HL-60 (cell line): Measurements from ENCODE around the gene SEZ6.

Source experiments
- DNase-seq, 2 experiments: peaks; one replicate each; pipeline ENCODE4 v3.0.0-alpha.2; 2010 to 2020; ENCODE audit warnings: low read depth in 1 of 2, low spot score in 1 of 2
- H3K27ac ChIP-seq: fragments of 250-450 bp; sonication (Bioruptor Pico); replicated peaks from 2 replicates; pipeline ENCODE4 v1.5.1; 2020; ENCODE audit warnings: mild to moderate bottlenecking, moderate library complexity
- H3K27me3 ChIP-seq: fragments of 250-450 bp; sonication (Bioruptor Pico); 2 replicates; pipeline ENCODE4 v1.5.1; 2021; ENCODE audit warnings: mild to moderate bottlenecking, moderate library complexity; ENCODE audit not compliant: insufficient read depth, poor library complexity, severe bottlenecking
- H3K4me3 ChIP-seq: replicated peaks from 2 replicates; pipeline ENCODE4 v1.5.1; 2011; ENCODE audit warnings: mild to moderate bottlenecking, control low read depth, low read length; ENCODE audit not compliant: insufficient read depth
- GABPA ChIP-seq: IDR thresholded peaks from 2 replicates; pipeline ENCODE4 v1.6.1; 2012; ENCODE audit warnings: low read depth
- POLR2AphosphoS5 ChIP-seq: IDR thresholded peaks from 2 replicates; pipeline ENCODE4 v1.6.1; 2012; ENCODE audit warnings: low read depth
- SPI1 ChIP-seq: IDR thresholded peaks from 2 replicates; pipeline ENCODE4 v1.6.1; 2012; ENCODE audit warnings: low read depth, mild to moderate bottlenecking, borderline replicate concordance
- TF ChIP-seq, protein P1 (sequence below): IDR thresholded peaks from one replicate; pipeline ENCODE4 v1.5.1; 2011; ENCODE audit warnings: low read length, control low read depth, inconsistent platforms; ENCODE audit not compliant: insufficient read depth
- TF ChIP-seq, protein P2 (sequence below): IDR thresholded peaks from 2 replicates; pipeline ENCODE4 v1.6.1; 2012; ENCODE audit warnings: low read depth; ENCODE audit not compliant: insufficient replicate concordance

Gene SEZ6

DNA sequence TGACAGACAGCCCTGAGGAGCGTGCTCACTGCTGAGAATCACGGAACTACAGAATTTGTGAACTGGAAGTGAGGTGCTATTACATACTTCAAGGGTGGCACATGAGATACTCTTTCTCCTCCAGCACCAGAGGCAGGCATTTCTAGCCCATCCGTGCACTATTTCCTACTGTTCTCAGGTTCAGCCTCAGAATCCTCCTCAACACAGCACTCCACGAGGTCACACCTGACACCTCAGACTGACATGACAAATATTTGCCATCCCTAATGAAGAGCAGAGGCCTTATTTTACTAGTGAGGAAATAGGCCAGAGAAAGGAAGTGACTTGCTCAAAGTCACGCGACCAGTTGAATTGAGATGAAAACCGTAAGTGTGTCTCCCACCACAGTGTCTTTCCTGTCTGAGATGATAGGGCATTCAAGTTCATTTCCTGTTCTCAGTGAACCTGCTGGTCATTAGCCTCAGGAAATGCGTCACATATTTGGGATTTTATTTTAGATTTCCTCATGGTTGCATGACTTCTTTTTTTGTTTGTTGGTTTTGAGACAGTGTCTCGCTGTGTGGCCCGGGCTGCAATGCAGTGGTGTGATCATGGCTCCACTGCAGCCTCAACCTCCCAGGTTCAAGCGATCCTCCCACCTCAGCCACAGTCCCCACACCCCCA, 23.6 kb downstream of the SEZ6 start:
- Histone ChIP-seq H3K4me3 (no peak overlapping the region), H3K27me3 (no peaks in the 10 kb centered on the region), H3K27ac (peak overlapping the region; percentile 61)
- TF ChIP-seq, protein P1, sequence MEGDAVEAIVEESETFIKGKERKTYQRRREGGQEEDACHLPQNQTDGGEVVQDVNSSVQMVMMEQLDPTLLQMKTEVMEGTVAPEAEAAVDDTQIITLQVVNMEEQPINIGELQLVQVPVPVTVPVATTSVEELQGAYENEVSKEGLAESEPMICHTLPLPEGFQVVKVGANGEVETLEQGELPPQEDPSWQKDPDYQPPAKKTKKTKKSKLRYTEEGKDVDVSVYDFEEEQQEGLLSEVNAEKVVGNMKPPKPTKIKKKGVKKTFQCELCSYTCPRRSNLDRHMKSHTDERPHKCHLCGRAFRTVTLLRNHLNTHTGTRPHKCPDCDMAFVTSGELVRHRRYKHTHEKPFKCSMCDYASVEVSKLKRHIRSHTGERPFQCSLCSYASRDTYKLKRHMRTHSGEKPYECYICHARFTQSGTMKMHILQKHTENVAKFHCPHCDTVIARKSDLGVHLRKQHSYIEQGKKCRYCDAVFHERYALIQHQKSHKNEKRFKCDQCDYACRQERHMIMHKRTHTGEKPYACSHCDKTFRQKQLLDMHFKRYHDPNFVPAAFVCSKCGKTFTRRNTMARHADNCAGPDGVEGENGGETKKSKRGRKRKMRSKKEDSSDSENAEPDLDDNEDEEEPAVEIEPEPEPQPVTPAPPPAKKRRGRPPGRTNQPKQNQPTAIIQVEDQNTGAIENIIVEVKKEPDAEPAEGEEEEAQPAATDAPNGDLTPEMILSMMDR, result no peak
- TF ChIP-seq GABPA (peak; percentile 66; the same call in 1 of the 2 replicates), POLR2AphosphoS5 (peak; percentile 47; the same call in 1 of the 2 replicates), SPI1 (peak; percentile 88)
- TF ChIP-seq, protein P2, sequence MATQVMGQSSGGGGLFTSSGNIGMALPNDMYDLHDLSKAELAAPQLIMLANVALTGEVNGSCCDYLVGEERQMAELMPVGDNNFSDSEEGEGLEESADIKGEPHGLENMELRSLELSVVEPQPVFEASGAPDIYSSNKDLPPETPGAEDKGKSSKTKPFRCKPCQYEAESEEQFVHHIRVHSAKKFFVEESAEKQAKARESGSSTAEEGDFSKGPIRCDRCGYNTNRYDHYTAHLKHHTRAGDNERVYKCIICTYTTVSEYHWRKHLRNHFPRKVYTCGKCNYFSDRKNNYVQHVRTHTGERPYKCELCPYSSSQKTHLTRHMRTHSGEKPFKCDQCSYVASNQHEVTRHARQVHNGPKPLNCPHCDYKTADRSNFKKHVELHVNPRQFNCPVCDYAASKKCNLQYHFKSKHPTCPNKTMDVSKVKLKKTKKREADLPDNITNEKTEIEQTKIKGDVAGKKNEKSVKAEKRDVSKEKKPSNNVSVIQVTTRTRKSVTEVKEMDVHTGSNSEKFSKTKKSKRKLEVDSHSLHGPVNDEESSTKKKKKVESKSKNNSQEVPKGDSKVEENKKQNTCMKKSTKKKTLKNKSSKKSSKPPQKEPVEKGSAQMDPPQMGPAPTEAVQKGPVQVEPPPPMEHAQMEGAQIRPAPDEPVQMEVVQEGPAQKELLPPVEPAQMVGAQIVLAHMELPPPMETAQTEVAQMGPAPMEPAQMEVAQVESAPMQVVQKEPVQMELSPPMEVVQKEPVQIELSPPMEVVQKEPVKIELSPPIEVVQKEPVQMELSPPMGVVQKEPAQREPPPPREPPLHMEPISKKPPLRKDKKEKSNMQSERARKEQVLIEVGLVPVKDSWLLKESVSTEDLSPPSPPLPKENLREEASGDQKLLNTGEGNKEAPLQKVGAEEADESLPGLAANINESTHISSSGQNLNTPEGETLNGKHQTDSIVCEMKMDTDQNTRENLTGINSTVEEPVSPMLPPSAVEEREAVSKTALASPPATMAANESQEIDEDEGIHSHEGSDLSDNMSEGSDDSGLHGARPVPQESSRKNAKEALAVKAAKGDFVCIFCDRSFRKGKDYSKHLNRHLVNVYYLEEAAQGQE, result no peak
- DNase-seq, result peak; percentile 66 to 84

DNA sequence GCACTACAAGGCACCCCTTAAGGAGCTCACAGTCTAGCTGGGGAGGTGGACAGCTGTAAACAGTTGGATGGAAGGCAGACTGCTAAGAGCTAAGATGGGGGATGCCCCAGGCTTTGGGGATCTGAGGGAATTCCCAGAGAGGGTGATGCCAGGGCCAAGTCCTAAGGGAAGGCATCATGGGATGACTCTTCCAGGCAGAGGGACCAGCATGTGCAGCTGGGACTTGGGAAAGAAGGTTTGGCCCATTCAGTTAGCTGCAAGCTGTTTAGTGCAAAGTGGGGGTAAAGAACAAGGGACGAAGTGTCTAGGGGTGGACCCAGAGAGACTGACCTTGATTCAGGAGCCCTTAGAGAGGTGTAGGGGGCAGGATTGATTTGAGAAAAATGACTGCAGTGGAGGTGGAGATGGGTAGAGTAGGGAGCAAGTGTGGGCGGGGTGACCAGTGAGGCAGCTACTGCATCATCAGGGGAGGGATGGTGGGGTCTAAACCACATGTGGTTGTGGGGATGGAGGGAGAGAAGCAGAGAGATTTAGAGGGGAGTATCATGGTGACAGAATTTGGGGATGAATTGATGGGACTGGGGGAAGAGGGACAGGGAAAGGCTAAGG, 27.4 kb downstream of the SEZ6 start:
- H3K4me3 ChIP-seq, result no peak overlapping the region
- no peaks in the 10 kb centered on the region for H3K27me3 ChIP-seq
- no peak for DNase-seq
- TF ChIP-seq GABPA (no peak), SPI1 (no peak), POLR2AphosphoS5 (no peak)
- TF ChIP-seq, protein P2, result no peak
- TF ChIP-seq, protein P1, result no peak
- H3K27ac ChIP-seq, result no peak overlapping the region

DNA sequence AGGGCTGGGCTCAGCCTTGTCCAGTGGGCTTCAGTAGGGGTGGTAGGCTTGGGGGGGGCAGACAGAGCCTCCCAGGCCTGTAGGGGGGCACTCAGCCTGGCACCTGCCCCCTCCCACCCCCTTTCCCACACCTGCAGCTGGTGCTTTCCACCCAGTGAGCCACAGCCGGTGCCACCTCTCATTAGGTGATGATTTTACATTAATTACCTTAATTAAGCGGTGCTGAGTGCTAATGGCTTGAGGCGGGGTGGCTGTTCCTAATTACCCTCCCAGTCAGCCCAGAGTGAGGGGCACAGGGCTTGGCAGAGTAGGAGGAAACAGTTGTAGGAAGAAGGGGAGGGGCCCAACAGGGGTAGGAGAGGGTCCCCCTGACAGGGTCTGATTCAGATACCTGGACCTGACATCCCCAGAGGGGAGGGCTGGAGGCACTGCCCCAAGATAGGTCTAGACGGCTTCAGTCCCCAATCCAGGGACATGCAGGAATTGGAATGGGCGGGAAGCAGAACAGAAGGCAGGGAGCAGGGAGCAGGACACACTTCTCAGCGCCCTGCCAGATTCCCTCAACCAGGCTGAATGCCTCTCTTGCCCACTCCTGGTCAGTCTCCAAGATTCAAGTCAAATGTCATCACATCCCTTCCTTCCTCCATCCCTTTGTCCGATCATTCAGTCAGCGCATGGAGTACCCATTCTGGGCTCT, 28.0 kb downstream of the SEZ6 start:
- TF ChIP-seq POLR2AphosphoS5 (no peak), GABPA (no peak), SPI1 (no peak)
- TF ChIP-seq, protein P2, result no peak
- TF ChIP-seq, protein P1, result no peak
- Histone ChIP-seq H3K4me3 (no peak overlapping the region), H3K27ac (no peak overlapping the region), H3K27me3 (no peaks in the 10 kb centered on the region)
- no peak for DNase-seq
